Stimulated activated CD8-positive, alpha-beta memory T cell treated with anti-CD3 and anti-CD28 coated beads, Interleukin-2, amount 100 ng/mL, for 1 hour (primary cell): ENCODE data around the gene C1QTNF5.
"Not testable (repeated sequence)": the region's sequence is repeated elsewhere in the genome, so short reads cannot be mapped to it uniquely, and the experiment has no call there.

Source experiments
- DNase-seq, 2 donors: peaks; one replicate each; pipeline ENCODE4 v3.0.0-alpha.2; 2020; ENCODE audit warnings: low read depth in 2 of 2

The C1QTNF5 gene, protein sequence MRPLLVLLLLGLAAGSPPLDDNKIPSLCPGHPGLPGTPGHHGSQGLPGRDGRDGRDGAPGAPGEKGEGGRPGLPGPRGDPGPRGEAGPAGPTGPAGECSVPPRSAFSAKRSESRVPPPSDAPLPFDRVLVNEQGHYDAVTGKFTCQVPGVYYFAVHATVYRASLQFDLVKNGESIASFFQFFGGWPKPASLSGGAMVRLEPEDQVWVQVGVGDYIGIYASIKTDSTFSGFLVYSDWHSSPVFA

DNA sequence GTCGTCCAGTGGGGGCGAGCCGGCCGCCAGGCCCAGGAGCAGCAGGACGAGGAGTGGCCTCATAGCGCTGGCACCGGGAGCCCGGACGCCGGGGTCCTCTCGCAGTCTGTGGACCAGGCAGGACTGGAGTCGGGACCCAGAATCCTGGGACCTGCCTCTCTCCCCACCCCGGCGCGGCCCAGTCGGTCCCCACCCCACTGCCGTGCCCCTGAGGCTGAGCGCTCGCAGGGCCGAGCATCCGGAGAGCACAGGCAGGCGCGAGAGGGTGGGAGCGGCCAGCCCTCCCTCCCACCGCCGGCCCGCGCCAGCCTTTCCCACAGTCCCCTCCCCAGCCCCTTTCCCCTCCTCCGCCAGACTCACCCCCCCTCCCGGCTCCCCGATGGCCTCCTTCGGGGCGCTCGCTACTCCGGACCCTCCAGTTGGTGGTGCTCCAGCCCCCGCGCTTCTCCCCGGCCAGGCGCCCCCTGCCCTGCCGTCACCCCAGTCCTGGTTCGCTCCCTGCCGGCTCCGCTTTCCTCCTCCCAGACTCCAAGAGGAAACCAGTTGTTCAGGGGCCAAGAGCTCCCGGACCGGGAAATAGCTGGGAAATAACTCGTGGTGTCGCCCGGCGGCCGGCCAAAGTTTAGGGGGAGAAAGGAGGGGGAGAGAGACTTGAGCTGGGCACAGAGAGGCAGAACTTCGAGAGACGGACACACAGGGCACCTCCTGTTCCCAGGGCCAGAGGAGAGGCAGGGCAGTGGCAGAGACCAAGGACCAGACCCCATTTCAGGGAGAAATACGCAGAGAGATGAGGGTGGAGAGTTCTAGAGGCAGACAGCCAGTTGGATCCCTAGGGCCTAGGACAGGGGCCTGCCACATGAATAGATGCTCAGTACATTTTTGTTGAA lies at the start of gene C1QTNF5:
Gene C1QTNF5 (minus strand): TSS at position 549 of the 887 bp plus-strand sequence. CDS start 486 bp downstream, at position 63.
- no peak for DNase-seq

DNA sequence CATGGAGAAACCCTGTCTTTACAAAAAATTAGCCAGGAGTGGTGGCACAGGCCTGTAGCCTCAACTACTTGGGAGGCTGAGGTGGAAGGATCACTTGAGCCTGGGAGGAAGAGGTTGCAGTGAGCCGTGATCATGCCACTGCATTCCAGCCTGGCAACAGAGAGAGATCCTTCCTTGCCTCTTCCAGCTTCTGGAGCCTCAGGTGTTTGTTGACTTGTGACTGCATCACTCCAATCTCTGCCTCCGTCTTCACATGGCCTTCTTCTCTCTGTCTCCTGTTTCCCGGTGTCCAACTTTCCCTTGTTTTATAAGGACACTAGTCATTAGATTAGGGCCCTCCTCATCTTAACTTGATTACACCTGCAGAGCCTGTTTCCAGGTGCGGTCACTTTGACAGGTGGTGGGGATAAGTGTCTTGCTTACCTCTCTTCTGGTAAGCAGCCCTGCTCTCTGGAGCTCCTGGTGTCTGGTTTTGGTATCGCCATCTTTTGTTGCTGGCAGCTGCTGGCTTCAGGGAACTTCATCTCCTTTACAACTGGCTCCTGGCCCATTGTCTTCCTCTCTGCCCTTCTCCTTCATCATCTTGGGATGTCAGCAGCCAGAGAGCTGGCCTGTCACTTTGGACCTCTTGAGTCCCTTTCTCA lies 49.0 kb upstream of the C1QTNF5 start:
- no peak for DNase-seq

DNA sequence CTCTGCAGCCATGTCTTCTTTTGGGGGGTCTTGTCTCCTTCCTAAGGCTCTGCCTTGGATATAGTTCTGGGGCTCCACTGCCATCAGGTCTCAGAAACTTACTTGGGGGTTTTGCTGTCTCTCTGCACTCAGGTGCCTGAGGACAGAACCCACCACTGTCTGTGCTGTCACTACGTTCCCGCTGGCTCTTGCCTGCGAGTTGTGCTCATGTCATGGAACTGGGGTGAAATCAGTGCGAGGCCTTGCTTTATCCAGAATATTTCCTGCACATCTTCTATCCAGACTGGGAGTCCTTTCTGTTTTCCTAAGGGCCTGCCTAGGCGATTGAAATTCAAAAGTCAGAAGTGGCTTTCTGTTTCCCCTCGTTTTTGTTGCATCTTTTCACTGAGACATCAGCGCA lies 47.4 kb upstream of the C1QTNF5 start:
- DNase-seq, result no peak

DNA sequence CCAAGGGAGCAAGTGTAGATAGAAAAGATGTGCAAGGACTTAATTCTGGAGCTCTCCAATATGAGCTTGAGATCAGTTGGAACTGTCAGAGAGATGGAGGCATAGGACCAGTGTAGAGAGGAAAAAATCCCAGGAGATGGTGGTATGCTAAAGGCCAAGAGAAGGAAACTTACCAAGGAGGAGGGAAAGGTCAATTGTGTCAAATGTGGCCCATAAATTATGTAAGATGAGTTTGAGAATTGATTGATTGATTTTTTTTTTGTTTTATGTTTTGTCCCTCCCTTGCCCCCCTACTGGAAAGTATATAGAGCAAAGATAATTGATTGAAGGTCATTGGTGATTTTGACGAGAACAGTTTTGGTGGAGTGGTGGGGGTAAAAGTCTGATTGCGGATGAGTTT lies 43.6 kb upstream of the C1QTNF5 start:
- DNase-seq, result no peak

DNA sequence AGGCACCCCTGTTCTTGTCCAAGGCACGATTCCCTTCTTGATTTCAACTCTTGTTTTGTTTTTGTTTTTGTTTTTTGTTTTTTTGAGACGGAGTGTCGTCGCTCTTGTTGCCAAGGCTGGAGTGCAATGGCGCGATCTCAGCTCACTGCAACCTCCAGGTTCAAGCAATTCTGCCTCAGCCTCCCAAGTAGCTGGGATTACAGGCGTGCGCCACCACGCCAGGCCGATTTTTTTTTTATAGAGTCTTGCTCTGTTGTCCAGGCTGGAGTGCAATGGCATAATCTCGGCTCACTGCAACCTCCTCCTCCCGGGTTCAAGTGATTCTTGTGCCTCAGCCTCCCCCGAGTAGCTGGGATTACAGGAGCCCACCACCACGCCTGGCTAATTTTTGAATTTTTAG lies 41.8 kb upstream of the C1QTNF5 start:
- DNase-seq, result not testable (repeated sequence)

DNA sequence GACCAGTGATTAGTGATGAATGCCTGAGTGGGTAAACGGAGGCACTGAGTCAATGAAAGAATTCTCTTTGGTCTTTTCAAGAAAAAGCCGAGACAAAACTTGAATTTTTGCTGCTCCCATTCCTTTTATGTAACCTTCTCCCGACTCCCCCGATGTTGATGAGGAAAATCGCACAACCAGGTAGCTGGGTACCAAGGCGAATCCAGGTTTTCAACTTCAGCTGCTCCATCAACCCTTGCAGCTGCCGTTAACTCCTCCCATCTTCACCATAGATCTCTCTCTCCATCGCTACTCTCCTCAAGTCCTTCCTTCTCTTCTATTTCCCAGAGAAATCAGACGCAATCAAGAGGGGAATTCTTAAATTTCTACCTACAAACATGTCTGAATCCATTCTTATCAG lies 41.4 kb upstream of the C1QTNF5 start:
- DNase-seq, result no peak

DNA sequence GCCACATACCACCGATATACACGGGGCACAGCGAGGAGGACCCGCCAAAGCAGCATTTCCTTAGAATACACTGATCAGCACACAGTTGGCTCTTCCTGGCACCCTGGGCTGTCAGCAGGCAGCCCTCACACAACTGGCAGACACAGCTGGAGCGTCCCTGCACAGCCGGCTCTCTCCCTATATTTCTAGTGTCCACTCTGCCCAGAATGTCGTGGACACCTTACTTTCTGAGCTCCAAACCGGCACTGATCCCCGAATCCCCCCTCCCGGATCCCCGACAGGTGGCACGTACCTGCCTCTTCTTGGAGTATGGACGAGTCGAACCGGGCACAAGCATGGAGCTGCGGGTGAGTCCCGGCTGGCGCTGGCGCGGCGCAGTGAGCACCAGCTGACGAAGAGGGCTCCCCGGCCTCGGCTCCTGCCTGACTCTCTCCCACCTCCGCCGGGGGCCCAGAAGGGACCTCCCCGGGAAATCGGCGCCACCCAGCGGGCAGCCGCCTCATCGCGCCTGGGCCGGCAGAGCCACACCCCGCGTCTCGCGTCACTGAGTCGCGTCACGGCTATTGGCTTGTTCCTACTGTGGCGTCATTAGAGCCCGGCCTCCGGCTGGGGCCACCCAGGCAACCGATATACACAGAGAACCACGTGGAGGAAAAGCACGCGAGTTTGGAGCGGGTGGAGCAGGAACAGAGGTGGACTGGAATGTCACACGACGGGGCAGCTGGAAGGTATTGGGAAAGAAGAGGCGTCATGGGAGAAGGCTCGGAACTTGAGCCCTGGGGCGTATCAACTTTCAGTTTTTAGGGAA lies 40.7 kb upstream of the C1QTNF5 start, which contains the start of gene USP2:
Gene USP2 (minus strand): TSS at position 510 of the 808 bp plus-strand sequence. CDS start 8,210 bp downstream, outside the sequence.
- peak; percentile 94 for DNase-seq

DNA sequence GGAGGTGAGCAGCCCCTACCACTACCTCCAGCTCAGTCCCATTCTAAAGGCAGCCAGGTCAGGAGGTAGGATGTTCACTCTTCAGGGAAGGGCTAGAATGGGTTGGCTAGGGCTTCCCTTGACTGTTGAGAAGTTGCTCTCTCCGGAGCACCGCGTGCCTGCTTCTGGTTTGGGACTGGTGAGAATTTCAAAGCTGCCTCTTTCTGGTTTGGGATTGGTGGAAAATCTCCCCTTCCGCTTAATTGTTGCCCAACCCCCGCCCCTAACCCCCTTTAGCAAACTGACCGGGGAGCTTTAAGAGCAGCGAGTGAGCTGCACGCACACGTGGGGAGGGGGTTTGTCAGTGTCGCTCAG lies 40.1 kb upstream of the C1QTNF5 start:
- DNase-seq, result no peak

DNA sequence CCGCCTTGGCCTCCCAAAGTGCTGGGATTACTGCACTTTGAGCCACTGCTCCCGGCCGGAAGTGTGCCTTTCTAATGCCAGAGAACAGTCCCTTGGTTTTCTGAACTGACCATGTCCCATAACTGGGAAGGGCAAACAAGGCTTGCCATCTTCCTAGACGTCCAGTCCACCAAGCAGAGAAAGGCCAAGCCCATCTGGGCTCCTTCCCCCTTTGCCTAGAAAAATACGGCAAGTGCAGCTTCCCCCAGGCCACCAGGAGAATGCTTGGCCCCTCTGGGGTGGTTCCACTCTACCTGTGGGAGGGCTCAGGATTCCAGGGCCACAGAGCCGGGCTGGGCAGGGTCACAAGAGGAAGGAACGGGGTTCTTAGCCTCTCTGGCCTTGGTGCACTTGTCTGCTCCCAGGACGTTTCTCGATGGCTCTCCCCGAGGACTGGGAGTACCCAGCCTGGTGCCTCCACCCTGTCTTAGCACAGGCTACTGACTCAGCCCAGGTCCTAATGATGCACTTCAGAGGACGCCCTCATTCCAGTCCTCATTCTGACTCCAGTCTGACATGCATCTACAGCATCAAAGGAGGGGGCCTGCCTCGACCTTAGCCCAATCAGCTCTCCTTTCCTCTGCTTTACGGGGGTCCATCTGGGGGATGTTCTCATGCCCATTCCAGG lies 39.6 kb upstream of the C1QTNF5 start:
- no peak for DNase-seq

DNA sequence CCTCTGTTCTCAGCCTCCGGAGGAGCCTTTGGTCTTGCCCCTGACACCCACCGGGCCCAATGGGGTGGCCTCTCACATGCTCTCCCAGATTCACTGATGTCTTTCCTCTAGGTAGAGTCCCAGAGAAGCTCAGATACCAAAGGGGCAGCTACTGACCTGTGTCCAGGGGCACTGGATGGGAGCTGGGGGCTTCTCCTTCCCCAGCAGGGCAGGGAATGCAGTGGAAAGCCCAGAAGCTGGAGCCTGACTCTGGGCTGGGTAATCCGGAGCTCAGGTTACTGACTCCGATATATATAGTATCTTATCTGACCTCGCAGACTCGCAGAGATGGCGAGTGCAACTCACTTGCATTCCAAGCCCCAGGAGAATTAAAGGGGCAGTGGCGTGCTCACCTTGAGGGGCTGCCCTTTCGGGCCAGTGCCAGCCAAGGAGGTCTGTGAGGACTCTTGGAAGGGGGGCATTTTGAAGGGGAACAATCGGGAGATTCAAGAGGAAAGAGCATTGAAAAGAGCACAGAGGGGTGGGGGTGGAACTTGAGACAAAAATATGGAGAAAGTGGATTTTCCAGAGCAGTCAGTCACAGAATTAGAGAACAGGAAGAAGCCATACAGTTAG lies 38.3 kb upstream of the C1QTNF5 start:
- no peak for DNase-seq

DNA sequence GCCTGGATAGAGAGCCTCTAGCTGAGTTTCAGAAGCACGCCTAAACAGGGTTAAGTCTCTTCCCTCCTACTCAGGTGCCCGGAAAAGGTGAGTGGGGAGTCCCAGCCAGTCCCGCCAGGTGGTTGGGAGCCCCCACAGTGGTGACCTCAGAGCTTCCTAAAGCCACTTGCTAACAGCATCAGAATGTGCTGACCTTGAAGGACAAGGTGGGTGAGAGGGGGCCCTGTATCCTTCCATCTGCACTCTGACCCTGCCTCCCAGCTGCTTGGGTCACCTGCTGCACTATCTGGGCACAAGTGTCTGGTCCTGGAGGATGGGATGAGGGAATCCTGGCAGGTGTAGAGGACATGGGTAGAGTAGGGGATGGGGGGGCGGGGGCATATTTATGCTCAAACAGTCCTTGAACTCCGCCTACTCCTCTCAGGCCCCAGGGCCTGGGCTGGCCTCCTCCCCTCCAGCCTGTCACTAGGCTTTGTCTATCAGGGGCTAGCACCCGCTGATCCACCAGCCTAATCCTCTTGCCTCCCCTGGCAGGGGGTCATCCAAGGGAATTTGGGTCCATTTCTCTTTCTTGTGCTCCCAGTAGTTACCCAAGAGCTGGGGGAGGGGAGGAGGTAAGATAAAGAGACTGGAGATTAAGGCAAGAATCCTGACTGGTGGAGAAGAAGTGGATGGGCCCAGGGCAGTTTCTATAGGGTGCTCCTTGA lies 37.4 kb upstream of the C1QTNF5 start:
- DNase-seq, result no peak

DNA sequence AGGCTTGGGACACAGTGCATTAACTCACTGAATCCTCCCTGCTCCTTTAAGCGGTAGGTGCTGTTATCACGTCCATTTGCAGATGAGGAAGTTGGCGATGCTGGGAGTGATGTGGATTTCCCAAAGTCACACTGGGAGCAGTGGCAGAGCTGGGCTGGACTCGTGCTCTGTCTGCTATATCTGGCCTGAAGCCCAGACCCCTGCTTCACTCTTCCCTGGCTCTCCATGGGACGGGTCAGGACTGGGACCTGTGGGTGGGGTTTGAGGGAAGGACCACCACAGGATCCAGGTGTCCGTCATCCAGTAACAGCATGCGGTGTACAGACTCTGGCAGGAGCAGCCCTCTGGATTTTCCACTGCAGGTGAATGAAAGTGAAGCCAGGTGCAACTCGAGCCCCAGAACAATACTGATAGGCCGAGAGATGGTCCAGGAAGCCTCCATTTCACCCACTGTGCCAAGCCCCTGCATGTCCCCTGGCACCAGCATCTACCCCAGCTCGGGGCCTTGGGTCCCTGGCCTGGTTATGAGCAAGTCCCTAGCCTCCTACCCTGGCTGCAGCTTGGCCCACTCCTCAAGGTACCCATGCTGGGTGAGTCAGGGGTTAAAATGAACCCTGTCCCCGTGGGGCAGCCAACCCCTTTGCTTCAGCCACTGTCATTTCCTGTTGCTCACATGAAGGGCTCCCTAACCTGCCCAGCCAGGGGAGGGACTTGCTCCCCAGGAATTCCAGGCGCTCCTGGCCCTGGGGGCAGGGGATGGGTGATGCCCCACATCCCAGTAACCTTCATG lies 36.6 kb upstream of the C1QTNF5 start:
- no peak for DNase-seq

DNA sequence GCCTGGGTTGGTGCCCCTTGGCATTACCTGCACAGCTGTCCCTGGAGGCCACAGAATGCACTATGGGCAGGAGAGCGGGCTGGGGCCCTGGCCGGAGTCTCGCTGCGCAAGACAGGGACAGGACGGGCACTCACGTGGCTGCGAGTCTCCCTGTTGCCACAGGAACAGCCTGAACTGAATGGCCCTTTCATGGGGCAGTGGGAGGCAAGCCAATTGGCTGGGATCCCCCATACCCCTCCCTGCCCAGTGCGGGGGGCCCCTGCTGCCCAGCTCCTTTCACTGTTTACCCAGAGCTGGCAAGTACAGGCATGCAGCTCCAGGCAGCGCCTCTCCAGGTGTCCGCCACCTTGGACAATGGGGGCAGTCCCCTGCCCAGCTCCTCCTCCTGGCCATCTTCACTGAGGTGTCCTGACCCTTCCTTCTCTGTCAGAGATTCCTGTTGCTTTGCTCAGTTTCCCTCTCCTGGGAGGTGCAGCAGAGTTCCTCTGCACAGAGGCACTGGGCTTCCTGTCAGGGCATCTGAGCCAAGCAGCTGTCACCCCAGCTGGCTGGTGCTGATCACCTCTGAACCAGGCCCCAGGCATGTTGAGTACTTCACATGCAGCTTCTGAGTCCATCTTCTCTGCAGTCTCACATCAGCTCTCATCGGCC lies 35.6 kb upstream of the C1QTNF5 start:
- DNase-seq, result no peak

DNA sequence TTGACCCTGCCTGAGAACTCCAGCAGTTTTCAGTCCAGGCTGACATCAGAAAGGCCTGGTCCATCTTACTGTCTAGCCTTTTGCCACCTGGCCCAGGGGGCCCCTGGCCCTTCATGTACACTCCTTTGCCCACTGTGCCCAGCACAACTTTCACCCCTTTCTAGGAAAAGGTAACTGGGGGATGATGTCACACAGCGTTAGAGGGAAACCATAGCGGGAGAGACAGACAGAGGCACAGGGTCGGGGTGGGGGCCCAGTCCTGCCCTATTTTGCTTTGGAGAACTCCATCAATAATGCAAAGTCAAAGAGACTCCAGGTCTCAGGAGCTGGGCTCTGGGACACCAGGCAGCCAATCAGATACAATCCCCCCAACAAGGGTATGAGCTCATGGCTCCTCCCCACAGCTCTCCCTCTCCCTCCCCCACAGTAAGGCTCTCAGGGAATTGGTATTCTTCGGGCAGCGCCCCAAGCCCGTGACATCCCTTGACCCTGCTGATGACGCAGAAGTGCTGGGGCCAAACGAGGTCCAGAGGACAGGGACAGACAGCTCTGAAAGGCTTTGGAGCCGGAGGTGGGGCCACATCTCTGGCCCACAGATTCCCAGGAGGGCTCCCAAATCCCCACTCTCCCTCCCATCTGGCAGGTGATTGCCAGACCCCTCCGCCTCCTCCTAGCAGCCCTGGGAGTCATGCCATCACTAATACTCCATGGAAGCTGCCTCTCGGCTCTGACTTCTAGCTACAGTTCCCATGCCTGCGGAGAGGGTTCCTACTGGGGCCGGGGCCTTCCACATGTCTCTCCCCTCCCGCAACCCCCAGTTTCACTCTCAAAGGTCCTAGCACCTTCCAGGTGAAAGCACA lies 34.9 kb upstream of the C1QTNF5 start:
- no peak for DNase-seq

DNA sequence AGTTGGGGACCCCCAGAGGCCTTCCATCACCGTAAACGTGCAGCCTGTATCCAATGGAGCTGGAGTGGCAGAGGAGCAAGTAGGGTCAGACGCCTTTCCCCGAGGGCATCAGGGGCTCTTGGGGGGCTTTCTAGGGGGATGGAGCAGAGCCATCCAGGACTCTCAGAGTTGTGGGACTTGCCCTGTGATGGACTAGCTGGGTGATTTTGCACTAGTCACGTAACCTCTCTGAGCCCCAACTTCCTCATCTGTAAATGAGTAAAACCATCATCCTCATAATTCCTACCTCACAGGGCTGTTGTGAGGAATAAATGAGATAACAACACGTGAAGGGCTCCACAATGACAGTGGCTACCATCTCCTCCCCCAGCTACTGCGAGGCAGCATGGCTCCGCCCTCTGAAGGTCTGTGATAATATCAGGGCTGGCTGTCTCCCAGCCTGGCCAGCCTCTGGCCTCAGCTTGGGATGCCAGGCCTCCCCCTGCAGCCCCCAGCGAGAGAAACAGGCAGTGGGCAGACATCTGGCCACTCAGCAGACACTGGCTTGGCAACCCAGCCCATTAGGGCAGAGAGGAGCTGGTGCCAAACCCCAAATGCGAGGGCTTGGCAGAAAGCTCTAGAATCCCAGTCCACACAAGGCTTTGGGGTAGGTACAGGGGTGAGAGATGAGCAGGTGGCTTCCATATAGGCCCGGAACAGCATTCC lies 34.1 kb upstream of the C1QTNF5 start:
- DNase-seq, result no peak

DNA sequence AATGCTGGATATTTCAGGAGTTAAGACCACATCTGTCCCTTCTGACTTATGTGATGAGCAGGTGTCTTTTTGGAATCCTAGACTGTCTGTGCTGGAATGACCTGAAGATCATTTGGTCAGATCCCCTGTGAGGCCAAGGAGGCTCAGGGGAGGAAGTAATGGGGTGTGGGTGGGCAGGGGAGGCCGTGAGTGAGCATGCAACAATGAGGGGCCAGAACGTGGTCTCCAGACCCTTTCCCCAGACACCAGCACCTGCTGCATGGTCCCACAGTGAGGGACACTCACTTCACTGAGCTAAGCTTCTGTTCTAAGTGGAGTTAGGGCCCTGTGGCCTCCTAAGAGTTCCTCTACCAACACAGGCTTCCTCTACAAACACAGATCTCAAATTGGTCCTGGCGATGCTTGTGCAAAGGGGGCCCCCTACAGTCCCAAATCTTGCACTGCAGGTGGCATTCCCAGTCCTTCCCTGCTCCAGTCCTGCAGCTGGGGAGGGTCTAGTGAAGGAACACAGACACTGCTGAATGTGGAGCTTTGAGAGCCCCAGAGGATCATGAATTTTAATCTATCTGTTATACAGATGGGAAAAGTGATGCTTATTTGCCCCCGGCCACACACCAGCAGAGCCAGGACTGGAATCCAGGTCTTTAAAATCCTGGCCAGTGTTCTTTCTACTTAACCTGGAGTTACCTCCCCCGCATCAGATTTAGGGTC lies 33.4 kb upstream of the C1QTNF5 start:
- DNase-seq, result no peak
